Stimulated activated CD4-positive, alpha-beta T cell treated with anti-CD3 and anti-CD28 coated beads, Interleukin-12 subunit alpha, Interleukin-12 subunit beta, amount 100 ng/mL, for 48 hours (primary cell): Measurements from ENCODE around the gene SPTY2D1.
A peak's percentile ranks its signal among the peaks of the same experiment; 100 is the strongest.
"Not testable (repeated sequence)": the region's sequence is repeated elsewhere in the genome, so short reads cannot be mapped to it uniquely, and the experiment has no call there.

Experiments used
- DNase-seq, 3 donors: peaks; one replicate each; pipeline ENCODE4 v3.0.0-alpha.2; 2020; ENCODE audit warnings: low read depth in 2 of 3, low spot score in 1 of 3

The SPTY2D1 gene

DNA sequence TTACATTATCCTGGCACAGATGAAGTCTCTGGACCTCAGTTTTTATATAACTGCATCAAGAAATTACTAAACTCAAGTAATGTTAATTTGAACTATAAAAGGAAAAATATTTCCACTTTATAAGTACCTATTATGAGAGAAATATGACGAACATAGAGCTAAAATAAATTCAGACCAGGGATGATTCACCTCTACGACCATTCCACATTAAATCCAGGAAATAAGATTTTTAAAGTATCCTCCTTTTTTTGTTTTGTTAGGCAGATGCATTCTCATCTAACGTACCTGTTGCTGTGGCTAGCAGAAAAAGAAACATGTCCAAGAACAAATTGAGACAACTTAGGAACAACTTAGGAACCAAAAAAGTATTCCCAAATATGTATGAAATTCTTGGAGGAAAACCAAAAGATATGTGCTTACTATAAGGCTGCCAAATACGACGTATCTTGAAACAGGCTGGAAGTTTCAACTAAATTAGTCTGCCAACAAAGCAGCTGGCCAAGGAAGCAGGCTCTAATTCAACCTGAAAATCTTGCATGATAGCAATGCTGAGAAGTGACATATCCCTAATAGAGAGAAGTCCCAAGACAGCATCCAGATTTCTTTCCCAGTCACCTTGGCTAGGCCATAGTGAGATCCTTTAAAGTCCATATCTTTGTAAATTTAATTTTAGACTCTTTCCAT, 15.7 kb downstream of the SPTY2D1 start:
- no peak for DNase-seq

DNA sequence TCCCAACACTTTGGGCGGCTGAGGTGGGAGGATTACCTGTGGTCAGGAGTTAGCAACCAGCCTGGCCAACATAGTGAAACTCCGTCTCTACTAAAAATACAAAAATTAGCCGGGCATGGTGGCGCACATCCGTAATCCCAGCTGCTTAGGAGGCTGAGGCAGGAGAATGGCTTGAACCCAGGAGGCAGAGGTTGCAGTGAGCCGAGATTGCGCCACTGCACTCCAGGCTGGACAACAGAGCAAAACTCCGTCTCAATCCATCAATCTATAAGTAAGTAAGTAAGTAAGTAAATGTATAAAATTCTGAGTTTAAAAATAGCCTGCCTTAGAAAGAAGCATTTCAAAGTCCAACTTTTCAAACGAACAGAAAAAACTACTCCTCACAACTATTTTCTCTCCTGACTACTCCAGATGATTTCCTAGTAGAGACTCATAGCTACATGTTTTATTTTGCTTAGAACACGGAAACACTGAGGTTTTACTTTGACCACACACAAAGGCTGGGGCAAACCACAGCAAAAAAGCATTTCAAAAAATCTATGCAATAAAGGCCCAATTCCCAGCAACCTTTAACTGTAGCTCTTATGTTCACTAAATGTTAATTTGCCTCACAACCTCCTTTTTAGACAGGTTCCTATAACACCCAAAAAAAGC, 16.3 kb downstream of the SPTY2D1 start:
- DNase-seq, result peak in 1 of 3 donors; percentile 32

DNA sequence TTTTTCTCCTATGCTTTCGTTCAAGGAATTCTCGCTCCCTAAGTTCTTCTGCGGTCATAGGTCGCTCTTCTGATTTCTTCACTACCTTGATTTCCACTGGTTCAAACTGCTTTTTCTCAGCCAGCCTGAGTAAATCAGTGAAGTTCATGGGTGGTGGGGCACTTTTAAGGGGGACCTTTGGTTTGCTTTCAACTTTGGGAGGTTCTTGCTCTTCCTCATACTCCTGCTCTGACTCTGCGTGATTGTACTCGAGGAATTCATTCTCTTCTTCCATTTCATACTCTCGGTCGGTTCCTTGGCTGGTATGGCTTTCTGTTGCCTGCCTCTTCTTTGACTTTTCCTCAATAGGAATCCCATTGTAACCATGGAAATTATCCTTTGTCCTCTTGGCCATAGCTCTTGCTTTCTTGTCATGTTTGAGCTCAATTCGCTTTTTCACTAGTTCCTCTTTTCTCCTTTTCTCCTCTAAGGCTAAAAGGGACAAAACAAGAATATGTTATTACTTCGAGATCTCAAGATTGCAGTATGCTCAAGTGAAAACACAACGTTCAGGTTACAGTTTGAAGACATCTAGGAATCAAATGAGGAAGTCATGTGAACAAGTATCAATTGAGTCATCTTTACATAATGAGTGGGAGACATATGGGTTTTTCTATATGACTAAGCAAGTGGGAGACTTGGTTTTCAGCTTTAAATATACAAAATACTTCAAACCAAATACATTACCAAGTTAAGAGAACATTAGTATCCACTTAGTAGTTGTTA, 18.3 kb downstream of the SPTY2D1 start:
- no peak for DNase-seq

DNA sequence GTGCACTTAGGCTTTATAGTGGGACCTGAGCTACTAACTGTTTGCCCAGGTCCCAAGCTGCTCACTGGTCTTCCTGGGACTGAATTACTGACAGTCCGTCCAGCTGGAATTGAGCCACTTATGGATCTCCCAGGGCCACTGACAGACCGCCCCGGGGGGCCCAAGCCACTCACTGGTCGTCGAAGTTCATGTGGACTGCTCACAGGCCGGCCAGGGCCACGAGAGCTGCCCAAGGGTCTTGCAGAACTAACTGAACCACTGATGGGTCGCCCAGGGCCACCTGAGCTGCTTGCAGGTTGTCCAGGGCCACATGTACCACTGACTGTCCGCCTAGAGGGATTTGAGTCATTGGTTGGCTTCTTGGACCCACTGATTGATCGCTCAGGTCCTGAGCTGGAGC, 19.5 kb downstream of the SPTY2D1 start:
- DNase-seq, result no peak

DNA sequence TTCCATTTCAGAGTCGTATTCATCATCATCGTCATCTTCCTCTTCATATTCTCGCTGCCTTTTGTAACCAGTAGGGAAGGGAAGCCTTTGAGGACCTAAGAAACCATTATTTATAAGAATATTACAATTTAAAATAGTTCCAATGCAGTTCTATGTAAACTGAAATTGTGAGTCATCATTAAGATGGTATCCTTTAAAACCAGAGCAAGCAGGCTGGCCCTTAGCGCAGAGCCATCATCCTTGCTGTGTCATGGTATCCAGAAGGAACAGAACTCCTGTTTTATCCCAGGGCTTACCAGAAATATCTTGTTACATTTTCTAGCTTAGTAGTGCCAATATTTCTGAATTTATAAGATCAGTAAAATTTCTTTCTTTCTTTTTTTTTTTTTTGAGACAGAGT, 21.7 kb downstream of the SPTY2D1 start:
- DNase-seq, result no peak

DNA sequence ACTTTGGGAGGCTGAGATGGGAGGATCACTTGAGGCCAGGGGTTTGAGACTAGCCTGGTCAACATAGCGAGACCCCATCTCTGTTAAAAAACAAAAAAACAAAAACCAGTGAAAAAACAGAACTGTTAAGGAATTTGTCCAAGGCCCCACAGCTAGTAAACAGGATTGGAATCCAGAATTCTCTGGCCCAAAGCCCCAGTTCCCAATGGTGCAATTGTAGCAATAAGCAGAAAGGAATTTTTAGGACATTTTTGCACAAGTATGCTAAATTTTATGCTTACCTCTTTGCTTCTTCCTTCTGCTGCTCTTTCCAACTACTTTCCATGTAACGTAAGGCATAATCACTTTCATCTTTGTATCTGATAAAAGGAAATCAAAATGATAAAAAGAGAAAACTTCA, 22.9 kb downstream of the SPTY2D1 start:
- no peak for DNase-seq

DNA sequence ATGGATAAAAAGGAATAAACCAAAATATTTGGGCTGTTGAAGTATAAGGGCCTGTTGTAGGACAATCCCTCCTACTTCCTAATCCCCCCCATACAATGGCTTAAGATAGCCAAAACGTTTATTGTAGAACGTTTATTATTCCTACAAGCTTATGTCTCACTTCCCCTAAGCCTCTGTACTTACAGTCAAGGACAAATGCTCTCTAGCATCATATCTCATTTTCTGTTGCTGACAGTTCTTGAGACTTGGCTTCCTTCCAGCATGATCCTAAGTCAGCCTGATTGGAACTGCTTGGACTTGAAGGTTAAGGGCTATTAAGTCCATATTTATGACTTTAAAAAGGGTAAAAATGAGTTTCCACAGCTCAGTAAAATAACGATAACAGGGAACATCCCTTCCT, 25.8 kb downstream of the SPTY2D1 start:
- no peak for DNase-seq

DNA sequence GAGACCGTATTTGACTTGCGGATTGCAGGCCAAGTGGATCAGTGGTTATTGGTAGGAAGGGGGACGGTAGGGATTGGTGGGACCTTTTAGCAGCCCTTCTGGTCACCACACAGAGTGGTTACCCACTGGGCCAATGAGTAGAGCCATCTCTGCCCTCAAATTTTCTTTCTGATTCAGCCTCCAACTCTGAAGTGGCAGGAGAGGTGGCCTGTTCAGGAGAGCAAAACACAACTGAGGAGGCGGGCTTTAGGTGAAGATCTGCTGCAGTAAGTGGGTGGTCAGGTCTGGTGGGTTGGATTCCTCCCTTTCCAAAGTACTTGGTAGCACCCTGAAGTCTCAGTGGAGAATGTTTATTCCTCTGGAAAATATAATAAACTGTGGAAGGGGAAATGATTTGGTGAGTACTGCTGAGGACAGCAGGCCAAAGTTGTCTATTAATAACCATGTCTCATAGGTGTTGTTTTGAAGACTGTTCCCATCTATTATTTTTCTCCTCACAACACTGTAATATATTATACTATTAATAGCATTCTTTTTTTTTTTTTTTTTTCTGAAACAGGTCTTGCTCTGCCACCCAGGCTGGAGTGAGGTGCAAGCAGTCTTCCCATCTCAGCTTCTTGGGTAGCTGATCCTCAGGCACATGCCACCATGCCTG, 33.1 kb downstream of the SPTY2D1 start:
- DNase-seq, result no peak

DNA sequence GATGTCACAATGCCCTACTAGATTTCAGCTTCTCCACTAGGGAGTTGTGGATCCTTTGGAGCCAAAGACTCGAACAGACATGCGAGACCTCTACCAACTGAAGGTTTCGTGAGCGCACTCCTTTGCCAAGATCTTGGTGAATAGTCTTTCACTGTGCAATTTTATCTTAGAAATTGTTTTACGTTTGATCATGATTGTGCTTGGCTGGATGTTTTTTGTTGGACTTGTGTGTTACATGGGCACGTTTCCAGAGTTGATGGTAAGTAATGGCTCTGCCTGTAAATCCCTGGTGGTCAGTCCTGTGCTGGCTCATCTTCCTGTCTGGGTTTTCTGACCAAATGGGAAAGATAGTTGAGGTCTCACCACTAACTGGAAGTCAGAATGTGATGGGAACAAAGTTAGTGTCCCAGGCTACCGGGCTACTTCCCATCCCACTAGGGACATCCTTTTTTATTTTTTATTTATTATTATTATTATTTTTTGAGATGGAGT, 34.4 kb downstream of the SPTY2D1 start, which contains the start of gene MISFA:
Gene MISFA (plus strand): TSS at position 51 of the 492 bp plus-strand sequence. CDS start 140 bp downstream, at position 191.
- DNase-seq, result no peak

DNA sequence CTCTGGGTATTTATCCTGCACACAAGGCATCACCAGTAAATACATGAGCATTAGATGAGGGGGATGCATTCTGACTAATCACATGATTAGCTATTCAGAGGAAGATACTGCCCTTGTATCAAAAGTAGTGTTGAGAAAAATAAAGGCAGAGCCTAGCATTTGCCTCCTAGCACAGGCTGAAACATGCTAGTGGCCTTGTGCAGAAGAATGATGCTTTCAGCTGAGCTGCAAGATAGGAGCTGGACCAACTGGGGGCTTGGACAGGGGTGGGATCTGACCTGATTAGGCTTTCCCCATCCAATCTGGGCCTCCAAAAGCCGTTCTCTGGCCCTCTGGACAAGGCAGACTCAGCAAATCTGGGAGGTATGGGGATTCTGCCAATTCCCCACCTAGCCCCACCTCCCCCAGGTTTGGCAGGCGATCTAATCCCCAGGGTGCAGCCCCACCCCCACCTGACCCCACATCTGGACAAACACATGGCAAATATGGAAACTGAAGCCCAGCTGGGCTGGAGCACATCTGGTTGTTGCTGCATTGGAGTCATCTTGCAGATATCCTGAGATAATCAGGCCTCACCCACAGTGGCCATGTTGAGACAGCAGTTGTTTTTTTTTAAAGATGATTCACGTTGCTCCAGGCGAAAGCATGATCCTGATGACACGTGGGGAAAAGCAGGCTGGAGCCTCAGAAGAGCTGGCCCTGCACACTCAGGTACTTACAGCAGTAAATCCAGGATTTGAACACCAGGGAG, 39.0 kb downstream of the SPTY2D1 start:
- no peak for DNase-seq

DNA sequence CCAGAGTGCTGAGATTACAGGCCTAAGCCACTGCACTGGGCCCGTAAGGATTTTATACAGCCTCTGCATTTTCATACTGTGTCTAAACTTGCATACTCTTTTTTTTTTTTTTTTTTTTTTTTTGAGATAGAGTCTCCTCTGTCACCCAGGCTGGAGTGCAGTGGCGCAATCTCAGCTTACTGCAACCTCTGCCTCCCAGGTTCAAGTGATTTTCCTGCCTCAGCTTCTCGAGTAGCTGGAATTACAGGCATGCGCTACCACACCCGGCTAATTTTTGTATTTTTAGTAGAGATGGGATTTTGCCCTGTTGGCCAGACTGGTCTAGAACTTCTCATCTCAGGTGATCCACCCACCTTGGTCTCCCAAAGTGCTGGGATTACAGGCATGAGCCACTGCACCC, 40.1 kb downstream of the SPTY2D1 start:
- DNase-seq, result not testable (repeated sequence)

DNA sequence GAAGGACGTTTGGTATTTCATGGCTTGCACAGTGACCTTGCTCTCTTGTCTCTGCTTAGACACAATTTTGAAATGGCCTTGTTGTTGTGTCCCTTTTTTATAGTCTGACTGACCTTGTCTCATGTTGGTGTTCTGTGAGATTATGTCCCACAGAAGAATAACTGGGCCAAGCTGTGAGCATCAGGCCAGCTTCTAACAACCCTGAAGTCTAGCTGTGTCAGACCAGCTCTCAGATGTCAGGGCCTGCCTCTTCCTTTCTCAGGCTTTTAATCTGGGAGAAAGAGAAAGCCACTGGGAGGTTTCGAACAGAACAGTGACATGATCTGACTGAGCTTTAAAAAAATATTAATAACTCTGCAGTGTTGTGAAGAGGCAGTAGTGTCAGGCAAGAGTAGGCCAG, 43.6 kb downstream of the SPTY2D1 start:
- no peak for DNase-seq

DNA sequence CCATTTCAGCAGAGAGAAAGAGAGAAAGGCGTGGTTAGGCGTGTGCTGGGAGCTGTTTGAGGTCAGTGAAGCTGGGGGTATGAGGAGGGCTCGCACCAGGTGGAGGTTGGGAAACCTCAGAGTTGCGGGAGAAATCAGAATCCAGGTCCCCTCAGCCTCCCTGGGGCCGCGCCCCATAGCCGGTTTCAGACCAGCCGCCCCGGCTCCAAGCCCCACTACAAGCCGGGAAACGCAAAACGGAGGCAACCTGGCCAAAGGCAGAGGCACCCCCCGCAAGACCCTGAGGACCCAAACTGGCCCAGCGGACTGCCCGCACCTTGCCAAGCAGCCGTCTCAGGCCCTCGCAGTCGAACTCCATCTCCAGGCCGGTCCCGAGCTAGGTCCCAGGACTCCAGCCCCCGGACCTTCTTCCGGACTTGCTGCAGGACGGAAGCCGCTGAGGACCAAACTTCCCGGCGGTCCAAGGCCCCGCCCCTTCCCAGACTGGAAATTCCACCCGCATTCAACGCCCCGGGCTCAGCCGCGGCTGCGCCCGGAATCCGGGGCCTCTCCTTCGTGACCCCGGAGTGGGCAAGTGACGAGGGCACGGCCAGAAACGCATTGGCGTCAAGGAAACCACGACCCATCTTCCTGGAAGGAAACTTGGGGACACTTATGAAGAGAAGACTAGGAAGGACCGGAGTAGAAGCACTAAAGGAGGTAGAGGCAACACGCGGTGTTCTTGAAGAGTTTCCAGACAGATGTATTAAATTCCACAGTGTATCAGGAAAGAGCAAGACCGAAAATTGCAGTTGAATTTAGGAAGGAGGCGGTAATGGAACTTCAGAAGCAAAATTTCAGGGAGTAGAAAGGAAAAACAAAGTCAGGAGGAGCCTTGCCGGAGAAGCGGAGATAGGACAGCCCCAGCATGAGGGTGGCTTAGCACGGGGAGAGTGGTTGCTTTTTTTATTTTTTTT, 45.6 kb downstream of the SPTY2D1 start, which contains the start of gene UEVLD:
Gene UEVLD (minus strand): TSS at position 438 of the 956 bp plus-strand sequence. CDS start 80 bp downstream, at position 358.
- DNase-seq, result peak; percentile 50 to 77 (median 66)

DNA sequence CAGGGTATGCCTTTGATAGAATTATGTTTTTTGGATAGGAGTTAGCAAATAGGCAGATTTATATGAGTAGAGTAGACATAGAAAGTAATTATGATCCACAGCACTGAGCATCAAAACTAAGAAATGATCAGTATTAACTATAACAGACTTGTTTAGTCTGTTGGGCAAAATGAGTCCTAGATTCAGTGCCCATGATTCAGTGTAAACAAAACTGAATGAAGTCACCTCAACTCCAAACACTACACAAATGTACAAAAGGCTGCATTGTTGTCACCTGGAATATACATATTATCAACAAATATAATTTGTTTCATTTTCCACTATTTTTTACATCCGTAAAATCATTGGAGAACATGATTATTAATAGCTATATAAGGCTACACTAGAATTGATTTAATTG, 52.3 kb downstream of the SPTY2D1 start:
- DNase-seq, result no peak

DNA sequence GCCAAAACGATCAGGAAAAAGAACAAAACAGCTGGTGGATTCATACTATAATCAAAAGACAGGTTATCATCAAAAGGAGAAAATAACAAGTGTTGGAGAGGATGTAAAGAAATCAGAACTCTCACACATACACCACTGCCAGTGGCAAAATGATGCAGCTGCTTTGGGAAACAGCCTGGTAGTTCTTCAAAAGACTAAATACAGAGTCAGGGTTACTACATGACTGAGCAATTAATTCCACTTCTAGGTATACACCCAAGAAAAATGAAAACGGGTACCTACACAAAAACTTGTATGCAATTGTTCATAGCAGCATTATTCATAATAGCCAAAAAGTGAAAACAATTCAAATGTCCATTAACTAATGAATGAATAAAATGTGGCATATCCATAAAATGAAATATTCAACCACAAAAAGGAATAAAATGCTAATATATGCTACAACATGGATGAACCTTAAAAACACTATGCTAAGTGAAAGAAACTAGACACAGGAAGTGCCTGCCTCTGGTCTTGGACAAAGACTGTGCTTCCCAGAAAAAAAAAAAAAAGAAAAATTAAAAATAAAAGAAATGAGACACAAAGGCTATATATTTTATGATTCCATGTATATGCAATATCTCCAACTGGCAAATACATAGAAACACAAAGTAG, 53.9 kb downstream of the SPTY2D1 start:
- DNase-seq, result no peak

DNA sequence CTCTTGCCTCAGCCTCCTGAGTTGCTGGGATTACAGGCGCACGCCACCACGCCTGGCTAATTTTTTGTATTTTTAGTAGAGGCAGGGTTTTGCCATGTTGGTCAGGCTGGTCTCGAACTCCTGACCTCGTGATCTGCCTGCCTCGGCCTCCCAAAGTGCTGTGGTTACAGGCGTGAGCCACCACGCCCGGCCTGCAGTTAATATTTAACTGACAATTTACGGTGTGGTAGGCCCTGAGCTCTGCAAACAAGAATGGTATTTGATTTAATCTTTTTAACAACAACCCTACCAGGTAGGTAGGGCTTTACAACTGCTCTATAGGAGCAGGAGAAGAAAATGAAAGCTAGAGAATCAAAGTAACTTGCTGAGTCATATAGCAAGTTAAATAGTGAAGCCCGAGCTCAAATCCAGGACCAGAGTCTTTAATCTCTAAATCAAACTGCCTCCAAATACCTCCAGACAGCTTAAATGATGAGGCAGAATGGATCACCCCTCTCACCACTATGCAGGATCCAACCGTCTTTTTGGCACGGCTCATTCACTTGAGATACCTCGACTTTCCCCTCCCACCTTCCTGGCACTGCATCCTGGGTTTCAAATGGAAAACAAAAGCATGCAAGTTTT, 55.1 kb downstream of the SPTY2D1 start:
- no peak for DNase-seq

DNA sequence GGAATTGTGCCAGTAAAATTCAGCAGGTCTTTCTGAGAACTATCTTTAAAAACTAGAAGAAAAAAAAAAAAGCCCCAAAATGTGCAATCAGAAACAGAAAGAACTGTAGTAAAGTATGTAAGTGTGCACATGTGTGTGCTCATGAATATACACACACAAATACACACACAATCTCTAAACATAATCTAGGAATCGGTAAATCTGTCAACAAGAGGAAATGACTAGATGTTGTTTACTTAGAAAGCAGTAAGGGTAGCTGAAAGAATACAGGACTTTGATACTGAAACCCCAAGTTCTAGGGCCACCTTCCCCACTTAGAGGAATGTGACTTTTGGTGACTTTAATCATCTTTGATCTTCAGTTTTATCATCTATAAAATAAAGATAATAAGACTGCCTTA, 58.8 kb downstream of the SPTY2D1 start:
- DNase-seq, result no peak

DNA sequence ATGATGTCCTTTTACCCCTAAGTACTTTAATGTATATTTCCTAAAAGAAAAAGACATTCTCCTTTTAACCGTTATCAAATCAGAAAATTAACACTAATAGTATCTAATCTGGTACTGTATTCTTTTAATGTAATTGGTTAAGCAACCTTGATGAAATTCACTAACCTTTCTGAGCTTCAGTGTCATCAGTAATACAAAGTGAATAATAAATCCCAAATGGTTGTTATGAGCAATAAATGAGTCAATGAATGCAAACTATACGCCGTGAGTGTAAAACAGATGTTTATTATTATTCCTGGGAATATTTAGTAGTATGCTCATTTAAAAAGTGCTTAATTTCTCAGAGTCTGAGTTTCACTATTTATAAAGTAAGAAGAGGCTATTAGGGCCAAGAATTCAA, 67.1 kb downstream of the SPTY2D1 start:
- DNase-seq, result no peak
